CD8-positive, alpha-beta memory T cell (primary cell): ENCODE data around the gene PIP4K2C. TPM values are rescaled to one million over a fixed set of nuclear protein-coding genes. Genes with fewer than 3 reads are reported as not detected.

Source experiments
- CTCF ChIA-PET: fragments of 350-600 bp; sonication (Branson Sonifier 250); formaldehyde crosslinking; loops from one replicate; lab custom pipeline; 2021; ENCODE audit warnings: antibody characterized with exemption; lab: Charles Lee
- POLR2A ChIA-PET: fragments of 350-600 bp; sonication (Branson Sonifier 250); formaldehyde crosslinking; loops from one replicate; lab custom pipeline; 2021; ENCODE audit warnings: antibody characterized with exemption; lab: Charles Lee
- DNase-seq, 5 donors: peaks; one replicate each; pipeline versions ENCODE4 v3.0.0 to v3.0.0-alpha.2; 2020 to 2022; ENCODE audit warnings: mixed read lengths in 1 of 5
- H3K27ac ChIP-seq: one replicate; pipeline ENCODE4 v1.7.0; 2013; ENCODE audit warnings: low read depth, mild to moderate bottlenecking, low read length, moderate library complexity
- H3K27me3 ChIP-seq: 2 replicates; pipeline ENCODE4 v1.7.0; 2013; ENCODE audit warnings: low read length, mild to moderate bottlenecking; ENCODE audit not compliant: insufficient read depth, poor library complexity, severe bottlenecking
- H3K36me3 ChIP-seq: 2 replicates; pipeline ENCODE4 v1.7.0; 2013; ENCODE audit warnings: mild to moderate bottlenecking, low read length, moderate library complexity; ENCODE audit not compliant: insufficient read depth
- H3K4me1 ChIP-seq: 2 replicates; pipeline ENCODE4 v1.7.0; 2013; ENCODE audit warnings: mild to moderate bottlenecking, low read length, moderate library complexity; ENCODE audit not compliant: insufficient read depth
- H3K4me3 ChIP-seq: 2 replicates; pipeline ENCODE4 v1.7.0; 2013; ENCODE audit warnings: mild to moderate bottlenecking, low read length
- H3K9me3 ChIP-seq: 2 replicates; pipeline ENCODE4 v1.7.0; 2013; ENCODE audit warnings: mild to moderate bottlenecking, low read length
- H3K27ac Mint-ChIP-seq, 8 donors: one replicate each; pipeline ENCODE4 v1.8.0; 2020 to 2021; ENCODE audit warnings: mixed read lengths in 8 of 8, mild to moderate bottlenecking in 6 of 8, inconsistent platforms in 3 of 8, moderate library complexity in 3 of 8
- H3K27me3 Mint-ChIP-seq, 2 donors: one replicate each; pipeline ENCODE4 v1.8.0; 2020 to 2021; ENCODE audit warnings: mixed read lengths in 2 of 2, mild to moderate bottlenecking in 1 of 2, moderate library complexity in 1 of 2
- H3K36me3 Mint-ChIP-seq, 3 donors: one replicate each; pipeline ENCODE4 v1.8.0; 2020 to 2021; ENCODE audit warnings: mixed read lengths in 3 of 3, inconsistent platforms in 1 of 3, mild to moderate bottlenecking in 1 of 3
- H3K4me1 Mint-ChIP-seq, 3 donors: one replicate each; pipeline ENCODE4 v1.8.0; 2020 to 2021; ENCODE audit warnings: mixed read lengths in 3 of 3, inconsistent platforms in 1 of 3, mild to moderate bottlenecking in 1 of 3
- H3K4me3 Mint-ChIP-seq, 7 donors: one replicate each; pipeline ENCODE4 v1.8.0; 2020 to 2021; ENCODE audit warnings: mixed read lengths in 7 of 7, mild to moderate bottlenecking in 6 of 7, moderate library complexity in 4 of 7, inconsistent platforms in 2 of 7
- H3K9me3 Mint-ChIP-seq, 5 donors: one replicate each; pipeline ENCODE4 v1.8.0; 2020 to 2022; ENCODE audit warnings: mixed read lengths in 5 of 5, mild to moderate bottlenecking in 3 of 5, moderate library complexity in 2 of 5, inconsistent platforms in 1 of 5
- polyA plus RNA-seq: library from polyadenylated mRNA; unstranded; fragments of 300-500 nt; fragmentation: Illumina TruSeq; gene quantifications from one replicate; pipeline ENCODE4 v1.2.3, GENCODE V29; 2021
- total RNA-seq, 2 experiments: library from RNA; stranded (reverse); gene quantifications; one replicate each; pipeline ENCODE4 v1.2.3, GENCODE V29; 2021

The PIP4K2C gene
- total and polyA plus RNA-seq, 3 experiments from 2014 or later, result 24.7 to 40.6 (median 29.7) TPM

GRCh38 chr12:57626921-57627445 lies 36.0 kb downstream of the PIP4K2C start:
- Histone ChIP-seq H3K27me3 (peaks cover 68% of the 10 kb centered on the region), H3K9me3 (no peaks in the 10 kb centered on the region), H3K27ac (no peak overlapping the region), H3K4me3 (no peak overlapping the region), H3K36me3 (no peaks in the 10 kb centered on the region), H3K4me1 (peaks cover 4% of the 10 kb centered on the region)
- peaks cover 5 to 19% (median 8%) of the 10 kb centered on the region in 3 donors for H3K4me1 Mint-ChIP-seq
- no peaks in the 10 kb centered on the region for H3K9me3 Mint-ChIP-seq
- peaks cover 0 to 2% (median 1%) of the 10 kb centered on the region in 3 donors for H3K36me3 Mint-ChIP-seq
- POLR2A ChIA-PET, result no interaction called here
- CTCF ChIA-PET, result interaction anchor here (1.4 to 2.2 kb wide), 3 partner anchors 10 to 164 kb away, joined by 4 to 10 read pairs (median 4); no protein-coding TSS in a partner anchor
- peak overlapping the region in 2 of 7 donors; percentile 7 to 43 for H3K4me3 Mint-ChIP-seq
- peak overlapping the region in 1 of 8 donors; percentile 45 for H3K27ac Mint-ChIP-seq
- DNase-seq, result no peak
- H3K27me3 Mint-ChIP-seq, result peaks cover 67 to 90% of the 10 kb centered on the region in 2 donors

GRCh38 chr12:57627501-57628279 lies 36.7 kb downstream of the PIP4K2C start:
- Mint-ChIP-seq H3K27me3 (peaks cover 61 to 87% of the 10 kb centered on the region in 2 donors), H3K4me3 (peak overlapping the region in 5 of 7 donors; percentile 15 to 50 (median 29)), H3K9me3 (no peaks in the 10 kb centered on the region), H3K4me1 (peaks cover 0 to 20% (median 5%) of the 10 kb centered on the region in 3 donors), H3K27ac (no peak overlapping the region), H3K36me3 (peaks cover 0 to 1% (median 0%) of the 10 kb centered on the region in 3 donors)
- no peaks in the 10 kb centered on the region for H3K36me3 ChIP-seq
- peaks cover 65% of the 10 kb centered on the region for H3K27me3 ChIP-seq
- H3K27ac ChIP-seq, result no peak overlapping the region
- DNase-seq, result no peak
- H3K4me1 ChIP-seq, result peaks cover 5% of the 10 kb centered on the region
- CTCF ChIA-PET, result interaction anchor here (0.8 to 2.2 kb wide), 4 partner anchors 9 to 169 kb away, joined by 3 to 10 read pairs (median 4); no protein-coding TSS in a partner anchor
- no peak overlapping the region for H3K4me3 ChIP-seq
- POLR2A ChIA-PET, result no interaction called here
- H3K9me3 ChIP-seq, result no peaks in the 10 kb centered on the region

GRCh38 chr12:57628280-57629191 lies 37.5 kb downstream of the PIP4K2C start:
- Histone ChIP-seq H3K4me3 (no peak overlapping the region), H3K27ac (no peak overlapping the region), H3K36me3 (no peaks in the 10 kb centered on the region), H3K27me3 (peaks cover 58% of the 10 kb centered on the region), H3K4me1 (peaks cover 10% of the 10 kb centered on the region), H3K9me3 (no peaks in the 10 kb centered on the region)
- peaks cover 0 to 25% (median 9%) of the 10 kb centered on the region in 3 donors for H3K4me1 Mint-ChIP-seq
- CTCF ChIA-PET, result interaction anchor here (0.8 to 2.2 kb wide), 4 partner anchors 8 to 170 kb away, joined by 3 to 10 read pairs (median 4); no protein-coding TSS in a partner anchor
- H3K4me3 Mint-ChIP-seq, result peak overlapping the region in 2 of 7 donors; percentile 34 to 50
- peaks cover 58 to 84% of the 10 kb centered on the region in 2 donors for H3K27me3 Mint-ChIP-seq
- POLR2A ChIA-PET, result no interaction called here
- H3K36me3 Mint-ChIP-seq, result peaks cover 0 to 1% (median 0%) of the 10 kb centered on the region in 3 donors
- no peaks in the 10 kb centered on the region for H3K9me3 Mint-ChIP-seq
- DNase-seq, result no peak
- no peak overlapping the region for H3K27ac Mint-ChIP-seq

GRCh38 chr12:57629897-57630471 lies 39.0 kb downstream of the PIP4K2C start:
- Histone ChIP-seq H3K27me3 (peaks cover 44% of the 10 kb centered on the region), H3K4me3 (no peak overlapping the region), H3K36me3 (no peaks in the 10 kb centered on the region), H3K4me1 (peaks cover 11% of the 10 kb centered on the region), H3K27ac (no peak overlapping the region), H3K9me3 (no peaks in the 10 kb centered on the region)
- CTCF ChIA-PET, result interaction anchor here (1.2 to 1.8 kb wide), 2 partner anchors 9 to 46 kb away, joined by 3 to 15 read pairs; no protein-coding TSS in a partner anchor
- peak overlapping the region in 1 of 7 donors; percentile 12 for H3K4me3 Mint-ChIP-seq
- peaks cover 50 to 80% of the 10 kb centered on the region in 2 donors for H3K27me3 Mint-ChIP-seq
- DNase-seq, result no peak
- POLR2A ChIA-PET, result interaction anchor here (0.5 kb wide), 1 partner anchor 93 kb away, joined by 4 read pairs; no protein-coding TSS in a partner anchor
- no peak overlapping the region for H3K27ac Mint-ChIP-seq
- H3K4me1 Mint-ChIP-seq, result peaks cover 0 to 26% (median 11%) of the 10 kb centered on the region in 3 donors
- H3K9me3 Mint-ChIP-seq, result no peaks in the 10 kb centered on the region
- H3K36me3 Mint-ChIP-seq, result peaks cover 0 to 1% (median 0%) of the 10 kb centered on the region in 3 donors

GRCh38 chr12:57630891-57631433 lies 40.0 kb downstream of the PIP4K2C start:
- POLR2A ChIA-PET, result no interaction called here
- Histone ChIP-seq H3K9me3 (no peaks in the 10 kb centered on the region), H3K4me1 (peaks cover 11% of the 10 kb centered on the region), H3K27ac (no peak overlapping the region), H3K36me3 (no peaks in the 10 kb centered on the region), H3K4me3 (no peak overlapping the region), H3K27me3 (peaks cover 35% of the 10 kb centered on the region)
- no peak for DNase-seq
- Mint-ChIP-seq H3K36me3 (peaks cover 0 to 1% (median 0%) of the 10 kb centered on the region in 3 donors), H3K4me1 (peaks cover 0 to 26% (median 11%) of the 10 kb centered on the region in 3 donors), H3K9me3 (no peaks in the 10 kb centered on the region), H3K27me3 (peaks cover 45 to 75% of the 10 kb centered on the region in 2 donors), H3K4me3 (peak overlapping the region in 2 of 7 donors; percentile 10 to 15), H3K27ac (peak overlapping the region in 1 of 8 donors; percentile 31)
- CTCF ChIA-PET, result interaction anchor here (0.8 to 1.8 kb wide), 5 partner anchors 9 to 168 kb away, joined by 3 to 15 read pairs (median 3); no protein-coding TSS in a partner anchor

GRCh38 chr12:57631566-57632072 lies 40.6 kb downstream of the PIP4K2C start:
- CTCF ChIA-PET, result interaction anchor here (0.8 to 1.8 kb wide), 4 partner anchors 9 to 169 kb away, joined by 3 to 15 read pairs (median 3); no protein-coding TSS in a partner anchor
- peaks cover 29% of the 10 kb centered on the region for H3K27me3 ChIP-seq

More at GRCh38 chr12:57631566-57632072, 40.6 kb downstream of the PIP4K2C start:
- DNase-seq, result no peak
- H3K27ac ChIP-seq, result no peak overlapping the region
- H3K4me3 ChIP-seq, result peak overlapping the region; percentile 37
- no peak overlapping the region for H3K27ac Mint-ChIP-seq
- H3K4me3 Mint-ChIP-seq, result peak overlapping the region in 6 of 7 donors; percentile 29 to 76 (median 53)
- POLR2A ChIA-PET, result no interaction called here
- H3K9me3 Mint-ChIP-seq, result no peaks in the 10 kb centered on the region
- peaks cover 39 to 68% of the 10 kb centered on the region in 2 donors for H3K27me3 Mint-ChIP-seq
- H3K36me3 Mint-ChIP-seq, result peaks cover 0 to 1% (median 0%) of the 10 kb centered on the region in 3 donors
- H3K36me3 ChIP-seq, result no peaks in the 10 kb centered on the region
- H3K9me3 ChIP-seq, result no peaks in the 10 kb centered on the region
- peaks cover 11% of the 10 kb centered on the region for H3K4me1 ChIP-seq
- peaks cover 0 to 26% (median 11%) of the 10 kb centered on the region in 3 donors for H3K4me1 Mint-ChIP-seq
